Measurements from ENCODE around the gene FHOD3.

Gene FHOD3

DNA sequence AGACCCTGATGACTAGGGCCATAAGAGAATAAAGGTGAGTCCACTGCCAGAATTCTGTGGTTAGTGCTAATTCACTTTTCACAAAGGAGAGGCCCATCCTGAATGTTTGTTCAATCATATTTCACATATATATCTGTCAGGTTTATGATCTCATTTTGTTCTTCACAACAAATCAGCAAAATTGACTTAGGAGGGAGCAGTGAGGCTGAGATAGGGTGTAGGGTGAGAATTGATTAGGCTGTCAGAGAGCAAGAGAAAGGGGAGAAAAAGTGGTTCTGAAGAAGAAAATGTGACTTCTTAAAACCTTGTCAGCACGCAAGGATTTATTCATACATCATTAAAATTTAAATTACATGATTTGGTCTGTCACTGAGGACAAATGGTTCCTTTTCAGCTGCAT, 117.7 kb downstream of the FHOD3 start:
- DNase-seq, result no peak

DNA sequence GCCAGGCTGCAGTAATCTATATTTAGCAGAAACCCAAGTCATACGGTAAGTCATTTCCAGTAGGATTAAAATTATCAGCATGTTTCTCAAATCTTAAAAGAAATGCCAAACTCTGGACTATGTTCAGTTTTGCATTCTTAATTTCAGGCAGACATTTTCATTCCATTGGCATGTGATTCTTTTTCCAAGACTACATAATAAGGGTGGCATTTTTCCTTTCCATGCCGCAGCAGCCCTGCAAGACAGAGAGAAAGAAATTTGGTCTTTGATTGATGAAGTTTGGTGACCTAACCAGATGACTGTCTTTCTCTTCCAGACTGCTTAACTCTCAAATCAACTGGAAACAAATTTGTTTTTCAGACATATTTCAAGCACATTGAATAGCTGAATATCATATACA, 118.1 kb downstream of the FHOD3 start:
- no peak for DNase-seq

DNA sequence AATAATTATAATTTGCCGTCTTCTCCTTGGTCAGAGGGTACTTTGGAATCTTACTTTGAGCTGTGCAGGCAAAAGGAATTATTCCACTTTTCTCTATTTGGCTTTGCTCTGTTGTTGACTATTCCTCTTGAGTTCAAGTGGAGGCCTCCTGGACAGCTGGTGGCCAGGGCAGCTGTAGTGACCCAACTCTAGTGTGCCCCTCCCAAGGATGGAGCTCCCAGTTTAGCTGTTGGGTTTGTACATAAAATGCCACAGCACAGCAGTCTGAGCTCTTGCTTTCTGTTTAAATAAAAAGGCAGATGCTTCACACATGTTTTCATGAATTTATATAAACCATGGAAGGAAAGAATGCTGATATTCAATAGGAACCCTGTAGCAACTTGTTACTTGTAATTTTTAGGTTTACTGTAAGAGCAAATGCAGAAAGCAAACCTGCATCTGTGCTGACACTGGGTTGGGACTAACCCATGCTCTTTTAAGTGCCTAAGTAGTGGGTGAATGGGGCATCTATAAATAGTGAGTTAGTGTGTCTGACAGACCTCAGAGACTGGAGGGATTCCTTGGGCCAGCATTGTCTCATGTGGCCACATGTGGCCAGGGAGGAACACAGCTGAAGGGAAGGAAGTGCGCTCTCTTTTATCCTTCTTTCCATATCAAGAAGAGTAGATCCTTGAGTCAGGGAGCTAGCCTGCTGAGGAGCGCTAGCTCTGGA, 121.8 kb downstream of the FHOD3 start:
- peak; percentile 26 for DNase-seq

DNA sequence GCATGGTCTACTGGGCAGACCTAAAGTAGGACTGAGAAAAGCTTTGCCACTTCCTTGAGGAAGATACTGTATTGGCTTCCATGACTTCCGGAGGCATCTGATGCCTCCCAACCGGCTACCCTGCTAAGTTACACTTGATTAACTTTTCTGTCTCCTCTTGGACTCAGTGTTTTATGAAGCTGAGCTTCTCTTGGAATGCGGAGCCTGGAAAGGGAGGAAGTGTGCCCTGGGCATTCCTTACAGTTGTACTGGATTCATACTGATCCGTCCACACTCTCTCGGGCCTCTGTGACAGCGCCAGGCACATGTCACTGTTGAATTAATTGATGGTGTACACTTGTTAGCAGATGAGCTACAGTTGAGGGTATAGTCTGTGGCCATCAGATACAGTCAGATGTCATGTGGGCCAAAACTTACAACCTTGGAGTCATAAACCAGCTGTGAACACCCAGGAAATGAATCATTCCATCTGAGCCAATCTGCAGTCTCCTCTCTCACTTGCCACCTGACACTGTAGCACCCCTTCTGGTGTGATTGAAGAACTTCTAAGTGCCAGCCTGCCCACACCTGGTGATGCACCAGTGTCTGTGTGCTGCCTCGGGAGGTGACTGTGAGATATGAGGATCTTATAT, 122.5 kb downstream of the FHOD3 start:
- peak; percentile 70 for DNase-seq

DNA sequence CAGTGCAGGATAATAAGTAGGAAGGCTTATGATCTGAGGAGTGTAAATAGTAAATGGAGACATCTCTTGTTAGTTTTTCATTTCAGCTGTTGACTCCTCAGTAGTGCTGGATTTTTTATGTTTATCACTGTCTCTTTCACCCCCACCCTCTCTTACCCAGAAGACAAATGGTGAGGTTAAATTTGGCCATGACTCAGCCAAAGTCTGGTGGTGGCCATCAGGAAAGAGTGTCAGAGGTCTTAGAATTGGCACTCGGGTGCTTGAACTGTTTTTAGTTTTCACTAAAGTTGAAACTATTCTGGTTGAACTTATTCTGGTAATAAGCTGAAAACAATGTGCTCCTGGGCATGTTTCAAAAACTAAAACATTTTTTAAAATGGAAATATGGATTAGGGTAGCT, 123.3 kb downstream of the FHOD3 start:
- no peak for DNase-seq

DNA sequence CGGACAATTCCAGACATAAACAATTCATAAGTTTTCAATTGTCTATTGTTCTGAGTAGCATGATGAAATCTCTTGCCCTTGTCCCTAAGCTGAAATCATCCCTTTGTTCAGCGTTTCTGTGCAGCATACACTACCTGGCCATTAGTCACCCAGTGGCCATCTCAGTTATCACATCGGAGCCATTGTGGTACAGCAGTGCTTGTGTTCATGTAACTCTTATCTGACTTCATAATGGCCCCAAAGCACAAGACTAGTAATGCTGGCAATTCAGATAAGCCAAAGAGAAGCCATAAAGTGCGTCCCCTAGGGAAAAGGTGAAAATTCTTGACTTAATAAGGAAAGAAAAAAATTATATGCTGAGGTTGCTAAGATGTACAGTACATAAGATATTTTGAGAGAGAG, 127.2 kb downstream of the FHOD3 start:
- no peak for DNase-seq

DNA sequence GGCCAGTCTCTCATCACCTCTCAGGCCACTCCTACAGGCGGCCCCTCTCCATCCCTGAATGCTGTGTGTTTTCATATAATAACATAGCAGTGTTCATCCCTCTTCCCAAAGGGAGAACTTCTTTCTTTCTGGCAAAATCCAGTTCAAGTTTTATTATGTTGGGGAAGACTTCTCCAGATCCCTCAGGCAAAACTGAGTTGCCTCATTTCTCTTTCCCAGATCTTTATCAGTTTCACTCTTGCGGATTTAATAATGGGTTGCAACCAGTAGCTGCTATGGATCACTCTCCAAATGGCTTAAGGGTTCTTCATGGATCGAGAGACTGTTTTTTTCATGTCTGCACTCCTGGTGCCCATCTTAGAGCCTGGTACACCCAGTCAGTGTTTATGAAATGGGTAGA, 129.9 kb downstream of the FHOD3 start:
- no peak for DNase-seq

DNA sequence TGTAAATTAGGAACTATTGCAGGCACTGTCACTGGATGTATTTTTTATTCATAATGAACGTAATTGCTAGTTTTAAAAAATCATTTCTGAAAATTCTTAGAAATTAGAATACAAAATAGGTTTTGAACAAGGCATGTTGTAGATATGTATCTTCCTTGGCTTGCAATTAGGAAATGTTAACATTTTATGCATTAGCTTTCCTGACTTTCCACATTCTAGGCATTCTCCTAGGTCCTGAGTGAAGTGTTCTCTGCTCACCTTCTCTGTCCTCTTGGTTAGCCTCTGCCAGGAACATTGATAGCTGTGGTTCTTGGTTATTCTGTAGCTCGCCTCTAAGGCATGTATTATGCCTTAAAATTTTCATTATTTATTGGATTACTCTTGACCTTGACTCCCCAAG, 130.3 kb downstream of the FHOD3 start:
- DNase-seq, result no peak

DNA sequence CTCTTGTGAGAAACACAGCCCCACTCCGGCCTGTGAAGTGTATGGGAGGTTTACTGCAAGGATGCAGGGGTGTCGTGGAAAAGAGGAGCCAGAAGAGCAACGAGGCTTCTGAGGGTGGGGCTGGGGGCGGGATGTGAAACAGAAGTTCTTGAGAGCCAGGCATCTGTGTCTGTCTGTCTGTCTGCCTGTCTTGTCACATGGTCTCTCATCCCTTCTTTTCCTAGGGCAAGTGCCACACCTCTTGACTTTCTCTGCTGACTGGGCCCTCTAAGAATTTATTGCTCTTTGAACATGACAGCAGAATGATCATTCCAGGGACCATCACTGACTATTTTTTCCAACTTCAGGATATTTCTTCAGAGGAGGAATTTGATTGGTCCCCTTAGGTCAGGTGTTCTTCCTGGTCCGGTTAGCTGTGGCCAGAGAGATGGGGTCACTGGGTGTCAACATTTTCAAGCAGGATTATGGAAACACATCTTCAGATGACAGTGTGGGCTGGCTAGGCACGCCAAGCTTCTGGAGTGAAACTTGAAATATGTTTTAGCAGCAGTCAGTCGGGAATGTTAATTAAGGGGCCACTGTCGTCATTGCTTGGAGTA, 131.0 kb downstream of the FHOD3 start:
- DNase-seq, result no peak

DNA sequence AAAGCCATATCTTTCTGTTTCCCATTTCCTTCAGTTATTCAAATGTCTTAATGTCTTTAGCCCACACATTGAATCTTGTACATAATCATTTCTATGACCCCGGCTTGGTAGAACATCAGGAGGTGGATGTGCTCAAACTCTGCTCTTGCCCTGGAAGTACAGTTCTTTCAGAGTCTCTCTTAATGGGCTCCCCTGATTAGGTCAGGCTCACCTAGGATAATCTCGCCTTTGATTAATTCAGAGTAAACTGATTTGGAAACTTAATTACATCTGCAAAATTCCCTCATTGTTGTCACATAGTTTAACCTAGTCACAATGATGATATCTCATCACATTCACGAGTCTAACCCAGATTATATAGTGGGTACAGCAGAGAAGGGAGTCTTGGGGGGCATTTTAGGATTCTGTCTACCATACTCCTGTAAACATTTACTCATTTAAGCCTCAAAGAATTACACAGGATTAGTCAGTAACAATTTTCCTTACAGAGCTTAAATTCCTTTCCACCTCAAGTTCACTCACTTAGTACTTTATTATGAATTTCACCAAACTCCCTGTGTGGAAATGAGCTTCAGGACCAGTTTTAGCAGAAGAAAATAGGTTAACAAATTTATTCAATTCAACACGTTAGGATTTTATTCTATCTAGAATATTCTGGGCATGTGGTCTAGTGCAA, 135.5 kb downstream of the FHOD3 start:
- DNase-seq, result no peak

DNA sequence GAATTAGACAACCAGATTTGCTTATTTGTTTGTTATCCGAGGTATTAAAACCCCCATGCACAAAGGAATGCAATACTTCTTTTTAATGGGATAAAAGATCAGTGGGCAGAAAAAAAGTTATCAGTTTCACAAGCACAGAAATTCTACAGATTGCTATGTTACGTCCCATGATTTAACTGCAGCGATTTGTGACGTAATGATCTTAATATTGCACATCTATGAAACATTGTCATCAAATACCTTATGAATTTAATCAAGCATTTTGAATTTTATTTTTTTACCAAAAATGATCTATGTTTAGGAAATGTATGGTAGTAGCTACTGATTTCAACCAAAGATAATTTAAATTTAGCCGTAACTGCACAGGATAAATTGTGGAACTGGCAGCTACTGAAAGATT, 138.9 kb downstream of the FHOD3 start:
- DNase-seq, result no peak

DNA sequence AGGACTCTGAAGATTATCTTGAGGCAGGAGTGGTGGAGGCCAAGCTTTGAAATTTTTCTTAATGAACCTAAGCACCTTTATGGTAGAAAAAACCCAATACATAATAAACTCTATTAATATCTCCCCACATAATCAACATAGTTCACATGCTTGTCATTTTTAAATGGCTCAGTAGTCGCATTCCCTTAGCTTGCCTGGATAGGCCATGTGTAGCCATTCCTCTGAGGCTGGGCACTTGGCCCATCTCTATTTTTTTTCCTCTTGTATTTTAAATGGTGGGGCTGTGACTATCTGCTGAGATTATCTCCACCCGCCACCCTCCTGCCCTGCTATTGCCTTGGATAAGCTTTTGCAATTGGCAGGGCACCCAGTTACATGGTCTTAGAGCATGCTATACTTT, 143.1 kb downstream of the FHOD3 start:
- DNase-seq, result no peak

DNA sequence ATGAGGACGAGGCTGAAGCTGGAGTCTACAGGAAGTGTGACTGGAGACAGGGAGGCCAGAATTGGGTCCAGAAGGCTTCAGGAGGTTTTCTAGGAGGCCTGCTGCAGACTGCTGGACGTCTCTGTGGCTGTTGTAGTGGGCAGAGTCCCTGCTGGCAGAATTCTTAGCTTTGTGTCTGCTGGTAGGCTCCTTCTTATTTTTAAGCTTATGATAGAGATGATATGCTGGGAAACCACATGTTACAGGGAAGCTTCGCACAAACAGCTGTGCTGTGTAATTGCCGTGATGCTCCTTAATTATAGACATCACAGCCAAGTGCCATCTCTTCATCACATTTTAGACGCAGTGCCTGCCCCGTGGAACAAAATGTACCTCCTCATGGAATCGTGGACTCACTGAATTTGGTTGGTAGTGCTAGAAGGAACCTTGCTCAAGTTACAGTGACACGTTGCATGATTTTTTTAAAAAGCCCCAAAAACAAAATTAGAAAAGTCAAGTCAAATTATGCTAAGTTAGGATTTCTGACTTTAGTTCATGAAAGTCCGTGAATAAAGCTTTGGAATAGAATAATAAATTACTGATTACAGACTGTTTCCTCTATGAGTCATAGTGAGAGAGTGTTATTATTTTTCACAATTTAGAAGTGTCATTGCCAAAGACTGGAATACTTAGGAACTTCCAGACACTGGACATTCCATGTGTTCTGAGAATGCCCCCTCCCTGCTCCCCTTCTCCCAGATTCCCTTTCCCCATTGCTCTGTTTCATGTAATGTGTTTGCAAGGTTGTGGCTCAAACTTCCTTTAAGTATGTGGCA, 144.1 kb downstream of the FHOD3 start:
- DNase-seq, result no peak

DNA sequence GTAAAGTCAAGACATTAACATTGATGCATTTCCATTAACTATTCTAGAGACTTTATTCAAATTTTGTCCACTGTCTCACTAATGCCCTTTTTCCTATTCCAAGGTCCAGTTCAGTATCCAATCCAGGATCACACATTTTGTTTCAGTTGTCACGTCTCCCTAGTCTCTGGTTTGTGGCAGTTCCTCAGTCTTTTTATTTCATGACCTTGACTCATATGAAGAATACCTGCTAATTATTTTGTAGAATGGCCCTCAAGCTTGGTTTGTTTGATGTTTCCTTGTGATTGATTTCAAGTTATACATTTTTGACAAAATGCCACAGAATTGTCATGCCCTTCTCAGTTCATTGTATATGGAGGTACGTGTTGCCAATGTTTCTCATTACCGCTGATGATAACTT, 145.2 kb downstream of the FHOD3 start:
- DNase-seq, result no peak

DNA sequence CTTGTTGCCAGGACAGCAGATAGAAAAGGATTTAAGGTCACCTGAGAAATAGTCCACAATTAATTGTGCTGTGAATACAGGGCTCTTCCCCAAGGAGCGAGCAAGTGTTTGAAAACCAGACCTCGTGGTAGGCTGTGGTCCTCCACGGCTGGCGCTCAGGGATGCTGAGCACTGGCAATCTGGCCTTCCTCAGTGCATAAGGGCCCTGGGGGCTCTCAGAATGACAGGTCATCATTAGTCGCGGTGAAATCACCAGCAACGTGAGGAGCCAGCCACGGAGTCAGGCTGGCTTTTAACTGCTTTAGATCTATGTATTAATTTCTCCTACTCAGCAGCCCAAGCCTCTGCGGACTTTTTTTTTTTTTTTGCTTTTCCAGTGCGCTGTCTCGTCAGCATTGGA, 148.5 kb downstream of the FHOD3 start:
- no peak for DNase-seq

DNA sequence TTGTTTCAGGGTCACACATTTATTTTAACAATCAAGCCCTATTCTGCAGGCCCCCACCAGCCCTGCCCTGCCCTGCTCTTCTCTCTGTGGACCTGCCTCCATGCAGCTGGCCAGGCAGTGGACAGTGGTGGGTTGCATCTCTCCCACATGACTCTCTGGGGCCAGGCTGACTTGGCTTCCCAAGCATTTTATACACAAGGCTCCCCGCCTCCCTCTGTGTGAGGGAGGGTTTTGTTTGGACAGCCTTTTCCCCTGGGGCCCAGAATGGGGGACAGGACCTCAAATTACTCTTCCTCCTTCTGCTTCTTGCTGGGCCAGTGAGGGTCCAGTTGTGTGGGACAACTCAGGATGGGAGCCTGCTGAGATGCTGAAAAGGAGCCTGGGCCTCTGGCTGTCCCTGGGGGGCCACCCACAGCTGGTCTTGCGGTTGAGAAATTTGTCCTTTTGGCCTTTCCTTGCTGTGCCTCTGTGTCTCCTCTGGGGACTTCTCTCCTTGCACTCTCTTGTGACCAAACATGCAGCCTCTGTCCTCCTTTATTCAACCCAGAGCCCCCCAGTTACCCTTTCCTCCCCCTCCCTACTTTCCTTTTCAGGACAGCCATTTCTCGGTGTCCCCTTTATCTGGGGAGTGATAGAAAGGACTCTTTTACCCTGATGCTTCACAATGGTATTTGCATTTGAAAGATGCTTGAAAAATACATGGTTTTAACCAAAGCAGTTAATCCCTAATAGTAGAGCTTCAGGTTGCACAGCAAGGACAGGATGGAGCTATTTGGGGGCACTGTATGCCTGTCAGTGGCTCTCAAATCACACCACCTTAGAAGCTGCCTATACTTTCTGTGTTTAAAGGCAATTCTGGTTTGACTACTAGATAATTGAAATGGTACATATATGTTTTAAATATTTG, 151.1 kb downstream of the FHOD3 start:
- DNase-seq, result no peak

DNA sequence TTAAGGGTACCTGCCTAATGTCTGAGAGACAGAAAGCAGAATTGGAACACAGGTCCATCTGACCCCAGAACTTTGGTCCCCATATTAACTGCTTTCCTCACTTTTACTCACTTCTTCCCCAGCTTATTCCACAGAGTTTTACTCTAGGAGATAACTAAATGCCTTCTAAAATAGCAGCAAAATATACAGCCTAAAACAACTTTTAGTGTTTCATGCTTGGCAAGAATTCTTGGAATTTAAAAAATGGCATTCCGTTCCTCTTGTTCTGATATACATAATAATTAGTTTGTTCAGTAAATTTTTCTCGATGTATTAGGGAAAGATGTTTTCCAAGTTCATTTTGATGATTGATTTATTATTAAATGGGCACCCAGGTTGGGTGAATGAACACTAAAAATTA, 151.9 kb downstream of the FHOD3 start:
- DNase-seq, result no peak

DNA sequence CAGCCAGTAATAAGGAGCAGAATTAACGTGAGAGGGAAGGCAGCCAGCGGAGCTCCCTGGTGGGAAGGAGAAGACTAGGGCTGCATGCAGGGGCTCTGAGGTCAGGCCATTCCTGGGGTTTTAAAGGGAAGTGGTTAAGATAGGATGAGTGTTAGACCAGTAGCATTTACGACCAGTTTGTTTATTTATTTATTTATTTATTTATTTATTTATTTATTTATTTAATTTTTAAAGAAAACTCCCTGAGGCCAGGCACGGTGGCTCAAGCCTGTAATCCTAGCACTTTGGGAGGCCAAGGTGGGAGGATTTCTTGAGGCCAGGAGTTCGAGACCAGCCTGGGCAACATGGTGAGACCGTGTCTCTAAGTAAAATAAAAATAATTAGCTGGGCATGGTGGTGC, 152.8 kb downstream of the FHOD3 start:
- DNase-seq, result no peak

DNA sequence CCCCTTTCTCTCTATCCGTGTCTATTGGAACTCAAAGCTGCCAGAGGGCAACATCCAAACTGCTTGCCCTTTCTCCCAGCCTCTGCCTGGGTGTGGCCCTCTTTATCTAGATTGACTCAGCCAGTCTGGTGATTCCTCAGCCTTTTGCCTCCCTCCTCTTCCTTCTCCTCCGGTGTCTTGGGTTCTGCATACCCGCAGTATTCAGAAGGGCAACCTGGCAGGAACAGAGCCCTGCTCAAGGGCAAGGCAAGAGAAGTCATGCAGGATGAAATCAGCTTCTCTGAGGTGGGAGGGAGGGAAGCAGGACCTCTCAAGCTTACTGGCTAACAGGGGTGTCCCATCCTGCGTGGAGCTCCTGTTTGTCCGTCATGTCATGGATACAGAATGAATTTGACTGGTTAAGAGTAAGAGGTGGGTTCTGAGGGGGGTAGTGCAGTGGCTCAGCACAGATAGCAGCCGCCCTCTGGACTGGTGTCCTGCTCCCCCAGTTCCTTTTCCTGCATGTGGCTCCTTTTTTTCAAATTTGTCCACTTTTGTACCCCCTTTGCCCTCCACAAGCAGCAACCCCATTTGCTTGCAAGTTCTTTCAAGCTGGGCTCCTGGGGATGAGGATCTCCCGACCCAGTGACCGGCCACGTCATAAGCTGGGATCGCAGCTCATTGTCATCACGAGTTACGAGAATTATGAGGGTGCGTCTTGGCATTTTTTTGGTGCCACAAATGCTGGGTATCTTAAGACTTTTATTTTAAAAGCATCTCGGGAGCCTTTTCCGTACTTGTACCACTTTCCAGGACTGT, 154.1 kb downstream of the FHOD3 start:
- no peak for DNase-seq

DNA sequence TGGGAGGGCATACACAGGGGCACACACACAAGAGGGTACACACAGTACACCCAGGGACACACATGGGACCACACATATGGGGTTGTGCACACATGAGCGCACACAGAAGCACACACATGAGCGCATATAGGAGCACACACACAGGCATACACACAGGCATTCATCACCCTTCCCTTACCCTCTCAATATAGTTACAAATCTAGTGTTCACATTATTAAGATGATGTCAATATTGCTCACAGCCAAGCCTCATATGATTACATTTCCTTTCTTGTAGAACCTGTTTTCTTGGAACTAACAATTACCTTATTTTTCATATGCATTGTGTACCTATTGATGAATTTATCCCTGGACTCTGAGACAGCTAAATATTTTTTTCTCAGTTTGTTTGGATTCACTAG, 156.7 kb downstream of the FHOD3 start:
- peak; percentile 21 for DNase-seq

DNA sequence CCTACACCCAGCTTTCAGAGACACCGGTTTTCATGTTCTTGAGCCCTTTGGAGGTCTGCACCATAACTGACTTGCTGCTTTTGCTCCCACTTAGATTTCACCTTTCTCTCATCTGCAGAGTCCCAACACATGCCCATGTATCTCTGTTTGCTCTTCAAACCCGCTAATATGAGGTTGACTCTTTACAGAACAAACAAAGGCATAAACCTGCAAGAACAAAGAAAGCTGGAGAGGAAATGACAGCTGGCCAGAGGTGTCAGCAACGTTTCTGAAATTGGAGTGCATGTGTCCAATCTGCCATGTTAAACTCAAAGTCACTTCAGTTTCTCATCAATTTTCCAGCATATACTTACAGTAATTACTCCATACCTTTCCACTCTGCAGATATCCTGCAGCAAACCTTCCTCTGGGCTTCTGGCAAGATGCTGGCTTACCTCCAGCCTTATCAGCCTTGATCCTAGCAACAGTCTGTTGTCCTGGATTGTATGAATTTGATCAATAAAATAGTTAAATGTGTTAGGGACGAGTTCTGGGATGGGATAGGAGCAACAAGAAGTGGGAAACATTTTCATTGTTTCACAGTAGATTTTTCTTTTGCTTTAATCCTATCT, 157.4 kb downstream of the FHOD3 start:
- peak; percentile 78 for DNase-seq

Measured in NCI-H510A (cell line).